Esophagus squamous epithelium (tissue), 5 donors: Measurements from ENCODE around the gene LIN7B. TPM values are rescaled to one million over a fixed set of nuclear protein-coding genes. Genes with fewer than 3 reads are reported as not detected.

Experiments
- DNase-seq: peaks from one replicate; lab custom pipeline; 2025; lab: John Stamatoyannopoulos, UW
- H3K27ac ChIP-seq, 4 donors: fragments of 200-600 bp; sonication (generic); one replicate each; pipeline ENCODE4 v1.5.1; 2016 to 2019; ENCODE audit warnings: mild to moderate bottlenecking in 1 of 4
- H3K27me3 ChIP-seq, 4 donors: fragments of 200-600 bp; sonication (generic); 1 replicate in 3 of 4; 2 replicates in 1 of 4; pipeline versions ENCODE4 v1.5.1 to v1.6.0; 2017 to 2021; ENCODE audit warnings: antibody characterized with exemption in 1 of 4
- H3K36me3 ChIP-seq, 3 donors: fragments of 200-600 bp; sonication (generic); one replicate each; pipeline ENCODE4 v1.5.1; 2016 to 2019
- H3K4me1 ChIP-seq, 3 donors: fragments of 200-600 bp; sonication (generic); one replicate each; pipeline ENCODE4 v1.5.1; 2017 to 2019
- H3K4me3 ChIP-seq, 4 donors: fragments of 200-600 bp; sonication (generic); 1 replicate in 3 of 4; 2 replicates in 1 of 4; pipeline ENCODE4 v1.5.1; 2016 to 2019; ENCODE audit warnings: mild to moderate bottlenecking in 2 of 4, moderate library complexity in 1 of 4
- H3K9me3 ChIP-seq, 3 donors: fragments of 200-600 bp; sonication (generic); one replicate each; pipeline ENCODE4 v1.5.1; 2016 to 2019
- POLR2A ChIP-seq, 4 donors: fragments of 450-650 bp; IDR thresholded peaks; one replicate each; pipeline ENCODE4 v1.6.1; 2017; ENCODE audit warnings: antibody characterized with exemption in 4 of 4, mild to moderate bottlenecking in 4 of 4, moderate library complexity in 3 of 4
- whole genome bisulfite sequencing, 2 donors: methylation state at CpG; one replicate each; pipeline ENCODE4 v1.1.5; 2018; 5-methylcytosine and 5-hydroxymethylcytosine counted together
- intact Hi-C: fragments of 100-400 bp; cut with DNase I; formaldehyde crosslinking; loops from one replicate; pipeline ENCODE4 v1.15.0; 2022
- total RNA-seq, 4 donors: library from RNA; depleted of rRNA; stranded (reverse); fragments of >200 nt; gene quantifications; one replicate each; pipeline ENCODE4 v1.1.0, GENCODE V29; 2016
- TF ChIP-seq, protein P1 (sequence below), 6 experiments: fragments of 450-650 bp in 4 of 6; fragments of 200-600 bp in 2 of 6; sonication (generic) in 2 of 6; IDR thresholded peaks; one replicate each; pipeline ENCODE4 v1.5.1; 2016 to 2019; ENCODE audit warnings: antibody characterized with exemption in 6 of 6, mild to moderate bottlenecking in 4 of 6, moderate library complexity in 4 of 6
- donor health status: DM: yes; HTN: yes; CAD: no.

LIN7B gene
- total RNA-seq, 4 donors from 2014 or later, result 5.7 to 14.1 (median 10.1) TPM

- no peak for TF ChIP-seq POLR2A (IDR thresholded peaks at IDR 0.05)
- TF ChIP-seq, protein P1, sequence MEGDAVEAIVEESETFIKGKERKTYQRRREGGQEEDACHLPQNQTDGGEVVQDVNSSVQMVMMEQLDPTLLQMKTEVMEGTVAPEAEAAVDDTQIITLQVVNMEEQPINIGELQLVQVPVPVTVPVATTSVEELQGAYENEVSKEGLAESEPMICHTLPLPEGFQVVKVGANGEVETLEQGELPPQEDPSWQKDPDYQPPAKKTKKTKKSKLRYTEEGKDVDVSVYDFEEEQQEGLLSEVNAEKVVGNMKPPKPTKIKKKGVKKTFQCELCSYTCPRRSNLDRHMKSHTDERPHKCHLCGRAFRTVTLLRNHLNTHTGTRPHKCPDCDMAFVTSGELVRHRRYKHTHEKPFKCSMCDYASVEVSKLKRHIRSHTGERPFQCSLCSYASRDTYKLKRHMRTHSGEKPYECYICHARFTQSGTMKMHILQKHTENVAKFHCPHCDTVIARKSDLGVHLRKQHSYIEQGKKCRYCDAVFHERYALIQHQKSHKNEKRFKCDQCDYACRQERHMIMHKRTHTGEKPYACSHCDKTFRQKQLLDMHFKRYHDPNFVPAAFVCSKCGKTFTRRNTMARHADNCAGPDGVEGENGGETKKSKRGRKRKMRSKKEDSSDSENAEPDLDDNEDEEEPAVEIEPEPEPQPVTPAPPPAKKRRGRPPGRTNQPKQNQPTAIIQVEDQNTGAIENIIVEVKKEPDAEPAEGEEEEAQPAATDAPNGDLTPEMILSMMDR (IDR thresholded peaks at IDR 0.05), result no peak
- no peak for DNase-seq
- intact Hi-C loops, result loop anchor here (5.0 kb wide), 1 partner anchor 95 kb away; no protein-coding TSS in a partner anchor
- WGBS, 2 donors, result 79 to 94% methylated on average over 6 to 7 of the region's 12 CpGs
- no peaks in the 10 kb centered on the region for H3K9me3 ChIP-seq
- H3K27me3 ChIP-seq, result no peaks in the 10 kb centered on the region
- peaks cover 0 to 20% (median 1%) of the 10 kb centered on the region in 3 donors for H3K4me1 ChIP-seq
- H3K4me3 ChIP-seq, result no peak overlapping the region
- H3K27ac ChIP-seq, result no peak overlapping the region
- H3K36me3 ChIP-seq, result peaks cover 43 to 98% (median 87%) of the 10 kb centered on the region in 3 donors
Measured at GRCh38 chr19:49102303-49102702, 11.9 kb upstream of the LIN7B start.

GRCh38 chr19:49103331-49104085 is 10.7 kb upstream of the LIN7B start:
- no peak for TF ChIP-seq POLR2A (IDR thresholded peaks at IDR 0.05)
- TF ChIP-seq, protein P1 (IDR thresholded peaks at IDR 0.05), result no peak
- no peak overlapping the region for H3K27ac ChIP-seq
- DNase-seq, result no peak
- no peaks in the 10 kb centered on the region for H3K27me3 ChIP-seq
- 72 to 82% methylated on average over 7 to 14 of the region's 33 CpGs for WGBS, 2 donors
- intact Hi-C loops, result loop anchor here (5.0 kb wide), 1 partner anchor 94 kb away; no protein-coding TSS in a partner anchor
- no peaks in the 10 kb centered on the region for H3K9me3 ChIP-seq
- H3K4me1 ChIP-seq, result peaks cover 0 to 8% (median 0%) of the 10 kb centered on the region in 3 donors
- no peak overlapping the region for H3K4me3 ChIP-seq
- H3K36me3 ChIP-seq, result peaks cover 49 to 100% (median 94%) of the 10 kb centered on the region in 3 donors

DNA sequence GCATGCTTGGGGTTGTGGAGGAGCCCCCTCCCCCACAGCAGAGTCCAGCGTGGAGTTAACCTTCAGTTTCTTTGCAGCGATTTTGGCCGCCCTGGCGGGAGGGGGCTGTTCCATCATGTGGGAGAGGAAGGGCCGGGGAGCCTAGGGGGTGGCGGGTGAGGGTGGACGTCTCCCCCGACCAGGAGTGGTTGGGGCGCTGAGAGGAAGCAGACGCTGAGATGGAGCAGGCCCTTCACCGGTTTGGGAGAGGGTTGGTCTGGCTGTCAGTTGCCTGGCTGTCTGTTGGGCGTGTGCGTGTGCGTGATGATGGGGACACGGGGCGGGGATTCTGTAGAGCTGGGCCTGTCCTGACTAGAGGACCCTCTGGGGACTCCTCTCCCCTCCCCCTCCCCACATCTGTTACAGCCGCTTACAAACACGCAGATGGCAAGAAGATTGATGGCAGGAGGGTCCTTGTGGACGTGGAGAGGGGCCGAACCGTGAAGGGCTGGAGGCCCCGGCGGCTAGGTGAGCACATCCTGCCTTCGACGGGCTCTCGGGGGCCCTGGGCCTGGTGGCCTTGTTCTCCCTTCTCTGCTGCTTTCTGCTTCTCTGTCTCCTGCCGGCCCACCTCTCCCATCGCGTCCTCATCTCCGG is 9.8 kb upstream of the LIN7B start:
- TF ChIP-seq POLR2A (IDR thresholded peaks at IDR 0.05), result no peak
- TF ChIP-seq, protein P1 (IDR thresholded peaks at IDR 0.05), result no peak
- Histone ChIP-seq H3K4me1 (peaks cover 0 to 7% (median 0%) of the 10 kb centered on the region in 3 donors), H3K27ac (no peak overlapping the region), H3K9me3 (no peaks in the 10 kb centered on the region), H3K4me3 (no peak overlapping the region), H3K27me3 (no peaks in the 10 kb centered on the region), H3K36me3 (peaks cover 44 to 100% (median 93%) of the 10 kb centered on the region in 3 donors)
- DNase-seq, result no peak
- 83 to 86% methylated on average over 9 to 14 of the region's 30 CpGs for WGBS, 2 donors
- intact Hi-C loops, result loop anchor here (5.0 kb wide), 1 partner anchor 93 kb away; no protein-coding TSS in a partner anchor

DNA sequence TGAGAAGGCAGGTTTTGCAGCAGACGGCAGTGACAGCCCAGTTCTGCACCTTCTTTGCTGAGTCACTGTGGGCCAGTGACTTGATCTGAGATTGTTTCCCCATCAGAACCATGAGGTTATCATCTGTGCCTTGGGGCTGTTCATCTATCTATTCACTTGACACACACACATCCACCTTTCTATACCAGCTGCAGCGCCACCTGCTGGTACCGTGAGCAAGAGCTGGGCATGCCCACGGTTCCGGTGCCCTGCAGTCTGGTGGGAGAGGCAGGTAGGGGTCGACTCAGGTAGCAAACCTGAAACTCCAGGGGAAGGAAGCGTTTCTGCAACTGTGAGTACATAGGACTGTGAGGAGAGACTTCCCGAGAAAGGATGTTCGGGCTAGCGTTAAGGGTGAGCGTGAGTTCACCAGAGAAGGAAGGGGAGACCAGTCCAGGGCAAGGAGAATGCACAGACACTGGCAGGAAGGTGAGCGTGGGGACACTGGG is 7.5 kb upstream of the LIN7B start:
- 69 to 87% methylated on average over 7 to 8 of the region's 12 CpGs for WGBS, 2 donors
- no peak overlapping the region for H3K27ac ChIP-seq
- H3K36me3 ChIP-seq, result peaks cover 42 to 81% (median 72%) of the 10 kb centered on the region in 3 donors
- peaks cover 0 to 24% (median 0%) of the 10 kb centered on the region in 3 donors for H3K4me1 ChIP-seq
- no peaks in the 10 kb centered on the region for H3K27me3 ChIP-seq
- H3K9me3 ChIP-seq, result no peaks in the 10 kb centered on the region
- TF ChIP-seq, protein P1 (IDR thresholded peaks at IDR 0.05), result peak; percentile 42 to 88 (median 74)
- TF ChIP-seq POLR2A (IDR thresholded peaks at IDR 0.05), result no peak
- no peak for DNase-seq
- no peak overlapping the region for H3K4me3 ChIP-seq
- intact Hi-C loops, result no loop called here
